SK-N-SH (cell line): ENCODE data around the gene ATP6V1F.

Experiments used
- CTCF ChIP-seq: fragments of 200-600 bp; sonication (generic); IDR thresholded peaks from 2 replicates; pipeline ENCODE4 v1.6.1; 2017; ENCODE audit warnings: antibody characterized with exemption, mild to moderate bottlenecking, moderate library complexity
- FOSL2 ChIP-seq: IDR thresholded peaks from 2 replicates; pipeline ENCODE4 v1.4.0; 2012; ENCODE audit warnings: low read depth, mild to moderate bottlenecking, moderate library complexity, borderline replicate concordance
- GATA2 ChIP-seq: sonication (generic); formaldehyde crosslinking; IDR thresholded peaks from 2 replicates; pipeline ENCODE4 v1.5.0; 2020; ENCODE audit warnings: mild to moderate bottlenecking, missing genetic modification reagents
- POLR2AphosphoS5 ChIP-seq: IDR thresholded peaks from 2 replicates; pipeline ENCODE4 v1.6.1; 2012; ENCODE audit warnings: low read depth, low read length
- RAD21 ChIP-seq: IDR thresholded peaks from 2 replicates; pipeline ENCODE4 v1.6.1; 2012; ENCODE audit warnings: mild to moderate bottlenecking, low read length
- REST ChIP-seq: IDR thresholded peaks from 2 replicates; pipeline ENCODE4 v1.6.1; 2012; ENCODE audit warnings: mild to moderate bottlenecking, low read depth, low read length, moderate library complexity
- RFX5 ChIP-seq: IDR thresholded peaks from 2 replicates; pipeline ENCODE4 v1.6.1; 2012; ENCODE audit warnings: mild to moderate bottlenecking, improper control_type of control experiment, low read length
- TAF1 ChIP-seq: IDR thresholded peaks from 2 replicates; pipeline ENCODE4 v1.6.1; 2012; ENCODE audit warnings: low read depth, mild to moderate bottlenecking, low read length, moderate library complexity, borderline replicate concordance
- YY1 ChIP-seq: IDR thresholded peaks from 2 replicates; pipeline ENCODE4 v1.4.0; 2012; ENCODE audit warnings: low read depth, mild to moderate bottlenecking

GRCh38 chr7:128883622-128884448, 21.2 kb downstream of the ATP6V1F start:
- TF ChIP-seq CTCF (peak; percentile 99), RFX5 (no peak), RAD21 (peak; percentile 81), POLR2AphosphoS5 (no peak), FOSL2 (no peak), TAF1 (no peak), YY1 (no peak), GATA2 (CRISPR knock-in tag) (no peak), REST (no peak)
